NCI-H2107 (cell line): ENCODE results near the gene ANKMY1.

Experiments
- DNase-seq: peaks from one replicate; lab custom pipeline; 2025; lab: John Stamatoyannopoulos, UW

The ANKMY1 gene

GRCh38 chr2:240595381-240596079, 37.7 kb upstream of the ANKMY1 start:
- no peak for DNase-seq

DNA sequence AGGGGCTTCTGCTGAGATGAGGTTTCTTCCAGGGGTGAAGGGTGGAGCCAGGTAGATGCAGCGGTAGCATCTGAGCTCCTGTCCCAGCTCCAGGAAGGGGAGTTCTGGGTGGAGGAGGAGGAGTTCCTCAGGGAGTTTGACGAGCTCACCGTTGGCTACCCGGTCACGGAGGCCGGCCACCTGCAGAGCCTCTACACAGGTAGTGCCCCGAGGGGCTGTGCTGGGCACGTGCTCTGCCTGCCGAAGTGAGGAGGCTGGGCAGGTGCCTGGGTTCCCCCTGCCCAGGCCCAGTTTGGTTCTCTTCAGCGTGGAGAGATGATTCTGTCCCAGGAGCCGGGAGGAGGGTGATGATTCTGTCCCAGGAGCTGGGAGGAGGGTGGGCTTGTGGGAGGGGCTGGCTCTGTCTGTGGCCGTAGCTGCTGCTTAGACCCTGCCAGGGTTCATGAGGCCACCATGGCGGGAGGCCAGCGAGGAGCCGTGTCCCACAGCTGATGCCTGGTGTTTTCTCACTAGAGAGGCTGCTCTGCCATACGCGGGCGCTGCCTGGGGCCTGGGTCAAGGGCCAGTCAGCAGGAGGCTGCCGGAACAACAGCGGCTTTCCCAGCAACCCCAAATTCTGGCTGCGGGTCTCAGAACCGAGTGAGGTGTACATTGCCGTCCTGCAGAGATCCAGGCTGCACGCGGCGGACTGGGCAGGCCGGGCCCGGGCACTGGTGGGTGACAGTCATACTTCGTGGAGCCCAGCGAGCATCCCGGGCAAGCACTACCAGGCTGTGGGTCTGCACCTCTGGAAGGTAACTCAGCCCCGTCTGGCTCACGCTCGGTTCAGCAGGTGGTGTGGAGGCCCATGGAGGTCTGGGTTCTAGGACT, 37.0 kb upstream of the ANKMY1 start:
- no peak for DNase-seq

DNA sequence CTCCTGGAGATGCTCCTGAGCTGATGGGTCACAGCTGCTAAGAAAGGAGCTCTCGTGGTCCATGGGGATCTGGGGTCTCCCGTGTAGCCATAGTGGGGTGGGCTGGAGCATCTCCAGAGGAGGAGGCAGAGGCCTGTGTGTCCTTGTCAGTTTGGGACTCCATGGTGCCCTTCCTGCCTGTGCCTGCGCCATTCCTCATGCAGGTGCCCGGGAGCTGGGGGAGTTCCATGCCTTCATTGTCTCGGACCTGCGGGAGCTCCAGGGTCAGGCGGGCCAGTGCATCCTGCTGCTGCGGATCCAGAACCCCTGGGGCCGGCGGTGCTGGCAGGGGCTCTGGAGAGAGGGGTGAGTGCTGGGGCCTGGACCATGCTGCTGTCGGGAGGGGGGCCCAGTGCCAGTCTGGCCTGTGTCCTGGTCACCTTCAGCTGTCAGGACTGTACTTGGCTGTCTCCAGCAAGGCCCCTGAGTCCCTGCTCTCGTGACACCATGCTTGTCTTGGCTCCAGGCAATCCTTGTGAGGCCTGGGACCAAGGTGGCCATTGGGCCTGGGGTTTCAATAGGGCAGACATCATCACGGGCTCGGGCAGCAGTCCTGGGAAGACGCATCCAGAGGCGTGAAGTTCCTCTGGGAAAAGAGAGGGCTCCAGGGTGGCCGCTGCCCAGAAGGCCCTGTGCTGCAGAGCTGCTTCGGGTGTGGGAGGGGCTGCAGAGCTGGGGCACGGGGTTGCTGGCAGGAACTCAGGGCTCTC, 36.1 kb upstream of the ANKMY1 start:
- DNase-seq, result no peak

- DNase-seq, result no peak
These were observed 35.4 kb upstream of the ANKMY1 start for GRCh38 chr2:240593026-240593702.

DNA sequence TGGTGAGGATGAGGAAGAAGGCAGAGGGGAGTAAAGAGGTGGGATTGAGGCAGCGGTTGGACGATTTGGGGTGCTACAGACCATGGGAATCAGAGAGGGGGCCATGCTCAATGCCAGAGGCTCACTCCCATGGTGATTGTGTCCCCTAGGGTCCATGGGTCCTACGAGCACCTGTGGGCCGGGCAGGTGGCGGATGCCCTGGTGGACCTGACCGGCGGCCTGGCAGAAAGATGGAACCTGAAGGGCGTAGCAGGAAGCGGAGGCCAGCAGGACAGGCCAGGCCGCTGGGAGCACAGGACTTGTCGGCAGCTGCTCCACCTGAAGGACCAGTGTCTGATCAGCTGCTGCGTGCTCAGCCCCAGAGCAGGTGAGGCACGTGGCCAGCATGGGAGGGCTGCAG, 34.0 kb upstream of the ANKMY1 start:
- no peak for DNase-seq

DNA sequence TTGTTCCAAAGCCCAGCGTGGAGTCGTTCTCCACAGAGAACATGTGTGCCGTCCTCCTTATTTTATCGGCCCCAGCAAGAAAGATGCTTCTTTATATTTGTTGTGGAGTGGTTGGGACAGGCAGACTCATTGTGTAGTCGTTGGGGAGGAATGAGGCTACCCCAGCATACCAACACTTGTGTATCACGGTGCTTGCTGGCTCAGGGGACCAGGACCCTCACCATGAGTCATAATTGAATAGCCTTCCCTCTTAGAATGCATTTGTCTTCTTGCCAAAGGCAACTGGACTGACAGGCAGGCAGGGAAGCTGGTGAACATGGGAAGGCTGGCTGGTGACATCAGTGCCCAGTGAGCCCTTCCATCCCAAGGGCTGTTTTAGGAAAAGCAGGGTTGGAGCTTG, 33.4 kb upstream of the ANKMY1 start:
- no peak for DNase-seq

- DNase-seq, result no peak
These were observed 32.9 kb upstream of the ANKMY1 start for GRCh38 chr2:240590681-240591111.

- DNase-seq, result no peak
These were observed 32.2 kb upstream of the ANKMY1 start for GRCh38 chr2:240589850-240590525.

GRCh38 chr2:240589375-240589774, 31.6 kb upstream of the ANKMY1 start:
- no peak for DNase-seq

DNA sequence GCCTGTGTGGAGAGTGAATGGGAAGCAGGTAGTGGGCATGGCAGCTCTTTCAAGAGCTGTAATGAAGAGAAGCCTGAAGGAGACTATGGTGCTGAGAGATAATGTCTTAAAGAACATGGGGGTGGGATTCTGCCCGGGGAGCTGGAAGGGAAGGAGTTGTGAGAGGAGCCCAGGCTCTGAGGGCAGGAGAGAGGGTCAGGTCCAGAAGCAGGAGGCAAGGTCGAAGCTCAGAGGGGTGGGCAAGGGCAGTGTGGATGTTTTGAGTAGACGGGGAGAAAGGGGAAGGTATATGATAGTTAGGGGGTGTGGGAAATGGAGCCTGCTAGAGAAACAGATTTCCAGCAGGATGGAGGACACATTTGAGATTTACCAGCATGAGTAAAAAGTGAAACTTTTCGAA, 30.9 kb upstream of the ANKMY1 start:
- DNase-seq, result no peak

- no peak for DNase-seq
These were observed 30.3 kb upstream of the ANKMY1 start for GRCh38 chr2:240588006-240588655.

GRCh38 chr2:240586919-240587800, 29.4 kb upstream of the ANKMY1 start:
- DNase-seq, result peak; percentile 51

DNA sequence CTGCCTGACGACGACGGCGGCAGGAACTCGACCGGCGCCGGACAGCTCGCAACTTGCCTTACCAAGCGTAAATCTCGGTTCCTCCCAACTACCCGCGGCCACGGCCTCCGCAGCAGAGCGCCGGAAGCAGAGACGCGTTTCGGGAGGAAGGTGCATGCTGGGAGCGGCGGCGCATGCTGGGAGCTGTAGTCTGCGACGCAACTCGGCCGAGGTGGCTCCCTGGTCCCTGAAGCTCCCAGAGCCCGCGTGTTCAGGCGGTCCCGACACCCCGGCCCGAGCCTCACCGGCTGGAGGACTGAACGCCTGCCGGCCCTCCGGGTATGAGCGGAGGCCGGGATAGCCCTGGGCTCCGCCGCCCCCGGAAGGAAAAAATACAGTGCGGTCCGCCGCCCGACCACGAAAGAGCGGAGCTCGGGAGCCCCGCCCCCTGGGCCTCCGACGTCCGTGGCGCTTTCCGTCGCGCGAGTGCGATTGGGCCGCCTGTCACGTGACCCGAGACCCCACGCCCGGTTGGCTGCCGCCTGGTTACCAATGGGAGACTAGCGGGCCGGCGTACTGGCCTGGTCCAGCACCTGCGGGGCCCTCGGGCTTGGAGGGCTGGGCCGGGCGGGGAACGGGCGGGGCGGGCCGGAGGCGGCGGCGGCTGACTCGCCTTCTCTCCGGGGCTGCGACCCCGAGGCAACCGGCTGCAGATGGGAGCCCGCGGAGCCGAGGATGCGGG, 28.6 kb upstream of the ANKMY1 start, which contains the start of gene CAPN10:
CAPN10 (plus strand) TSS at position 537 of the 721 bp plus-strand sequence; CDS start at position 715, 178 bp downstream.
- peak; percentile 94 for DNase-seq

DNA sequence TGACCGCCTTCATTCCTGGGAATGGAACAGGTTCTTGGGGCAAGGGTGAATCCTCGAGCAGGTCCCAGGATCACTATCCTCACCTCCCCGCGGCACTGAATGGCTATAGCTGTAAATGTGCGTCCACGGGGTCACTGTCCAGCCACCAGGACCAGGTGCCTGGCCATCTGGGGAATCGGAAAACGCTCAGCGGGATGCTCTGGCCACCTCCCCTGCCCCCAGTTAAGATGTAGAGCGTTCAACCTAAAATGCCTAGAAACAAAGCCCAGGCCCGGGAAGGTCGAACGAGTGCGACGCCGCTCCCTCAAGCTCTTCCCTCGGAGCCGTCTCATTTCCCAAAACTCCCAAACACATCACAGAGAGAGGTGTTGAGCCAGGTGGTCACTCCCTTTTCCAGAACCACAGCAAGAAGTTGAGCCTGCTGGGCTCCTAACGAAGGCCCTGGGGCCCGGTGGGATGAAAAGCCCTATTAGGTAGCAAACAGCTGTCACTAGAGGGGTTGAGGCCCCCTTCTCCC, 28.0 kb upstream of the ANKMY1 start:
- no peak for DNase-seq

- DNase-seq, result no peak
These were observed 27.3 kb upstream of the ANKMY1 start for GRCh38 chr2:240585101-240585500.

- DNase-seq, result no peak
These were observed 26.8 kb upstream of the ANKMY1 start for GRCh38 chr2:240584486-240585031.

DNA sequence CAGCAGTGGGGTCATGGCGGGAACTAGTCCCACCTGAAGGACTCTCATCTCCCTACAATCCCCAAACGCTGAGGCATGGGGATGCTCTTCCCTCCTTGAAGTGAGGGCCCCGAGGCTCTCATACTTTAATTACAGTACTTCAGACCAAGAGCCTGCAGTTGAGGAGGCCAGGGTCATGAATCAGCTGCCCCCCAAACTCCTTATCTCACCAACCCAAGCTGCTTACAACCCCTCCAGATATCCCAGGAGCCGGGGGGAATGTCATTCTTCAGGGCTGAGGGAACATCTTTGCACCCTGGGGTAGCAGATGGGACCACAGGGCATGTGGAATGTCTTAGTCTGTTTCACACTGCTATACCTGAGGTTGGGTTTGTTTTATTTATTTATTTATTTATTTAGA, 26.0 kb upstream of the ANKMY1 start:
- DNase-seq, result no peak

- no peak for DNase-seq
These were observed 25.0 kb upstream of the ANKMY1 start for GRCh38 chr2:240582781-240583180.

GRCh38 chr2:240581811-240582210, 24.0 kb upstream of the ANKMY1 start:
- no peak for DNase-seq
